Muscle of back (tissue), 11 donors: Measurements from ENCODE around the gene ZCCHC14. TPM values are rescaled to one million over a fixed set of nuclear protein-coding genes. Genes with fewer than 3 reads are reported as not detected.
"Not testable (repeated sequence)": the region's sequence is repeated elsewhere in the genome, so short reads cannot be mapped to it uniquely, and the experiment has no call there.

Experiments used
- DNase-seq, 3 donors: peaks; one replicate each; pipeline versions ENCODE4 v3.0.0 to v3.0.0-alpha.2; 2013
- polyA plus RNA-seq, 10 donors: library from polyadenylated mRNA; unstranded; fragments of 120-200 nt; gene quantifications; one replicate each; pipeline ENCODE4 v1.2.1, GENCODE V29; 2013; ENCODE audit not compliant: insufficient read length in 10 of 10

The ZCCHC14 gene
- polyA plus RNA-seq, 10 donors = 16.0 to 22.1 (median 18.1) TPM

- no peak for DNase-seq
These were observed 81.9 kb downstream of the ZCCHC14 start for GRCh38 chr16:87410968-87411367.

DNA sequence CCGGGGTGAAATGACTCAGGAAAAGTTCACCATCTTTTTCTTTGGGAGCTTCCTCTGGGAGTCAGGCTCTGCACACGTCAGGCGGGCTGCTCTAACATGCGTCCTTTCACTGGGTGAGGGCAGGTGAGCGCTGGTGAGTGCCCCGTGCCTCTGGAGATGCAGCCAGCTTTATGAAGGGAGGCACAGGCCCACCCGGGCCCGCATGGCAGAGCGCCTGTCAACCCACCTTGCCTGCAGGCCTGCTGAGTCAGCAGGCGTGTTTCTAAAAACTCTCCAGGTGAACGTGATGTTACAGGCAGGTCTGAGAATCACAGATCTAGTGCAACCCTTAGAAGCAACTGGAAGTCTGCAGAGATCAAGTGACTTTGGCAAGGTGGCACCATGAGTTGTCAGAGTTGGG lies 82.3 kb downstream of the ZCCHC14 start:
- DNase-seq = no peak

DNA sequence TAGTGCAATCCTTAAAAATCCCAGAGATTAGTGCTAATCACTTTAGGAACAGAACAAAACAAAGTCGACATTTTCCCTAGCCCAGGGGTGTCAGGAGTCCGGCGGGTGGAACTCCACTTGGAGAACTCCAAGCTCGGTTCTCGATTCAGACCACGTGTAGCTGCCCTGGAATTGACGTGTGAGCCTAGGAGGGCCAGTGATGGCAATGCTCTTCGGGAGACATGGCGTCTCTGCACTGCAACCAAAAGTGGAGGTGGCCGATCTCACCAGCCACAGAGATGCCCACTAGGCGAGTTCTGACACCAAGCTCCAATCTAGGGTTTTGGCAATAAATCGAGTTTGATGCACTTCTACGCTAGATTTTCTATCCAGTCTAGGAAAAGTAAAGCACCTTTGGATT lies 83.0 kb downstream of the ZCCHC14 start:
- no peak for DNase-seq

DNA sequence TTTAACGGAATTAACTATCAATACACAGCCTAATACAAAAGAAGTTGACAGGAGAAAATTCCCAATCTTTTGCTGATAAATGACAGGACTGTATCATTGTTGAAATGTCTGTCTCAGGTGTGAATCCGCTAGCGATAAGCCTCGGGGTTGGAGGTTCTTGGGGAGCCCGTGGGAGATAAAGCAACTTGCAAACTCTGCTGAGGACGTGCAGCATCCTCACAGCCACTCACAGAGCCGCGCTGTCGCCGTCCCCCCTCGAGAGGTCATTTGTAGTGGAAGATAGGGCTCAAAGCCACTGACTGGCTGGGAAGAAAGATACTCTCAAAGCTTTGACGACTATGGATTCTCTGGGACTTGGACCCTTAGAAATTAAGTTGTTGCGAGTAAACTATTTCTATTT lies 83.7 kb downstream of the ZCCHC14 start:
- no peak for DNase-seq

GRCh38 chr16:87407511-87408112 lies 85.2 kb downstream of the ZCCHC14 start:
- peak in 1 of 3 donors; percentile 39 for DNase-seq

- no peak for DNase-seq
These were observed 86.2 kb downstream of the ZCCHC14 start for GRCh38 chr16:87406495-87407088.

- no peak for DNase-seq
These were observed 87.8 kb downstream of the ZCCHC14 start for GRCh38 chr16:87404764-87405625.

DNA sequence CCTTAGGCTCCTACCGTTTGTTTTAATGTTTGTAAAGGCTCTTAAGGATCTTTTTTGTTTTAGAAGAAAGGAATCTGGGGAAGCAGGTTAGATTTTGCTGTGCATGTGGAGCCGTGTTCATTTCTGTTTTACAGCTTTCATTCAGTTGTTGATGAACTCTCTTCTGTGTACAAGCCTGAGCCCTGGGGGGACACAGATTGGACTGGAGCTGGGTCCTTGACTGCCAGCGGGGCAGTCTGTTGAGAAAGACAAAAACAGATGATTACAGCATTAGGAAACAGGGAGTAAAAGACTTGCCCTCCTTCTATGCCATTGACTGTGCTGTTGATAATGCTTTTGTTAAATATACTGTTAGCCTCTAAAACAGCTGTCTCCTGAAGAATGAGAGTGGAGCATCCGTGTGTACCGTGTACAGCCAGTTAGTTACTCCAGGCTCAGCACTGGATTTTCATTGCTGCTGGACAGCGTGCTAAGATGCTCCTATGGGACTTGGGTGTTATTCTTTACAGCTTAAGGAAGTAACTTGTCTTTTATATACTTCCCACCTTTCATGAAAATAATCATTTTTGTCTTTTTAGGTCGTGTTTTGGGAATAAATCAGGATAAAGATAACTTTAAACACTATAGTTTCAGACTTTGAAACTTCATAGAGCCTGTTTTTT lies 97.5 kb downstream of the ZCCHC14 start:
- DNase-seq = no peak

DNA sequence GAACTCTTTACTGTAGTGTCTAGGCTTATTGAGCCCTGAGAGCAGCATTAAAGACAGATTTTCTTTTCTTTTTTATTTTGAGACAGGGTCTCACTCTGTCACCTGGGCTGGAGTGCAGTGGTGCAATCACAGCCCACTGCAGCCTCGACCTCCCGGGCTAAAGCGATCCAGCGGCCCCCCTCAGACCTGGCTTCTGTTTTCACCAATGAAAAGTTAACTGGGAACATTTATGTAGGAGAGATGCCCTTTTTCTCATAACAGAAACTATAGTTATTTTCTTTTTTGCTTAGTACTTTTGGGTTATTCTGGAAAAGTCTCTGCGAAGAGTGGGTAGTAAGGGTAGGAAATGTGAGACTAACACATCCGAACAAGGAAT lies 99.2 kb downstream of the ZCCHC14 start:
- no peak for DNase-seq

DNA sequence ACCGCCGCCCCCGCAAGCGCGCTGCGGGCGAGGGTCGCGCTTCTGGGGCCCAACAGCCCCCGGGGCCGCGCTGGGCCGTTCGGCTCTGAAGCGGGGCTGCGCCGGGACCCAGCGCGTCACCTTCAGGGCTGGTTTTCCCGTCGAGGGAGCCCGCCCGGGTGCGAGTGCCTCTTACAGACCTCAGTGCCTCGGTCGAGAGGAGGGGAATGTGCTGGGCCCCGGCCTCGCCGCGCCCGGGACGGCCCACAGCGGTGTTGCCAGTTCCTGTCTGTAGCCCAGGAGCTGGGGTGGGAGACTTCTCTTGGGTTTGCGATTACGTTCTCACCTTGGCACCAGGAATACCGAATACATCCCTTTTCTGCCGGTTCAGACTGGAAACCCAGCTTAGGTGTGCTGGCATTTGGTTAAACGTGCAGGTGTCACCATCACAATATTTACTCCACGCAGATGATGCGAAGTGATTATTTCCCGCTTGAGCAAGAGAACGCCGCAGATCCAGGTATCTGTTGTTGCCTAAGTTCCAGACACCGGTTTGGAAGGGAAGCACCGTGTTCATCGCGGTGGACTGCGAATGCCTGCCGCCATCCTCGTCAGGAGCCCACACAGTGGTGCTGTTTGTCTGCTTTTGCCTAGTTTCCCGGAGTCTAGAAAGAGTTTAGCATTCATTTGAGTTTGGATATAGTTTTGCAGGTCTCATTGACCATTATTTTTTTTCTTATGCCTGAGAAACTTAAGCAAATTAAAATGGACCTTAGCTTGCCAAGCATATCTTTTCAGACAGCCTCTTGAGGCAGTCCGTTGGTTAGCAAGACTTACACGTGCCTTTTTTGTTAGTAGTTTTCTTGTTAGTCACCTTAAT lies 99.8 kb downstream of the ZCCHC14 start:
- DNase-seq = peak in 2 of 3 donors; percentile 40 to 71

DNA sequence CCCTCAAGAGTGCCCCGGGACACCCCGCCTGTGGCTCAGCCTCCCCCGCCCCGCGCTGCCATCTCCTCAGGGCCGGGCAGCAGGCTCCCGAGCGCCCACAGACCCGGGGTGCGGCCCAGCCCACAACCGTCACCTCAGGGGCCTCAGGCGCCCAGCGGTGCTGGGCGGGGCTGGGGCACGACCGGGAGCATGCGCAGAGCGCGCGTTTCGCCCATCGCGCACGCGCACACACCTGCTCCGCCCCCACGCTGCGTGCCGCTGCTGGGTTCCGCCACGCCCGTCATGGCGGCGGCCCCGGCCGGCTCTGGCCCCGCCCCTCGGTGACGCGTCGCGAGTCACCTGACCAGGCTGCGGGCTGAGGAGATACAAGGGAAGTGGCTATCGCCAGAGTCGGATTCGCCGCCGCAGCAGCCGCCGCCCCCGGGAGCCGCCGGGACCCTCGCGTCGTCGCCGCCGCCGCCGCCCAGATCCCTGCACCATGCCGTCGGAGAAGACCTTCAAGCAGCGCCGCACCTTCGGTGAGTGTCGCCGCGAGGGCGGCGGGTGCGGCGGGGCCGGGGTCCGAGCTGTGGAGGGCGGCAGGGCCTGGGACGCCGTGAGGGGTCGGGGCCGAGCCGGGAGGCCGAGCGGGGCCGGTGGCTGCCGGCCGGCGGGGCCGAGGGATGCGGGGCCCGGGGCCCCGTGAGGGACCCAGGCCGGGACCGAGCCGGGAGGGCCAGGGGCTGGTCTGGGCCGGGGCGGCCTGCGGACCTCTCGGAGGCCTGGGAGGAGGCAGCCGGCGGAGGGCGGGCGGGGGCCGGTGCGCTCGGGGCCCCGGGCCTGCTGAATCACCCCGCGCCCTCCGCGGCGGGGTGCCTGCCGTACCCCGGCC lies 100.6 kb downstream of the ZCCHC14 start, which contains the start of gene MAP1LC3B:
Gene MAP1LC3B, plus strand, starts transcription at position 387 of the 871 bp plus-strand sequence. Its CDS starts 92 bp downstream, at position 479.
- DNase-seq = peak; percentile 97 to 99 (median 98)

DNA sequence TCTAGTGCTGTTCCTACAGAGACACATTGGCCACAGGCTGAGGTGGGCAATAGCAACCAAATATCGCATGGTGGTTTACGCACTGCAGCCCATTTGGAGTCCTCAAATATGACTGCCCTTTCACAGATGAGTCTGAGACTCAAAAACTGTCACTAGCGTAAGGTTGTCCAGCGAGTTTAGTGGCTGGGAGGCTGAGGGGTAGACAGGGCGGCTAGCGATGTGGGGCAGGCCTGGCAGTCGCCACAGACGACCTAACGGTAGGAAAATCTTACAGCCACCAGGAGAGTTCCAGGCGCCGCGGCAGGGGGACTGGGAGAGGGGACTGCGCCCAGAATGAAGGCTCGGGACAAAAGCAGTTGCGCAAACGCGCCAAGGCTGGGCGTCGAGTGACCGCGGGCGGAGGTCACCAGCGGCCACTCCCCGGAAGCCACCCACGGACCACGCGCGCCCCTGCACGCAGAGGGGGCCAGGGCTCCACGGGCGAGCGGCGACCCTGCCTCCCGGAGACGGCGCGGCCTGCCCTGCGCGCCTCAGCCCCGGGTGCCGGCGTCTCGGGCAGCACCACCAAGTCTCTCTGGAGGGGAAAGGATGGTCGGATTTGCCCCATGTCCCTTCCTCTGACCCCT lies 101.4 kb downstream of the ZCCHC14 start:
- peak in 1 of 3 donors; percentile 51 for DNase-seq

- DNase-seq = no peak
These were observed 102.0 kb downstream of the ZCCHC14 start for GRCh38 chr16:87390641-87391323.

- not testable (repeated sequence) for DNase-seq
These were observed 102.9 kb downstream of the ZCCHC14 start for GRCh38 chr16:87389914-87390313.

DNA sequence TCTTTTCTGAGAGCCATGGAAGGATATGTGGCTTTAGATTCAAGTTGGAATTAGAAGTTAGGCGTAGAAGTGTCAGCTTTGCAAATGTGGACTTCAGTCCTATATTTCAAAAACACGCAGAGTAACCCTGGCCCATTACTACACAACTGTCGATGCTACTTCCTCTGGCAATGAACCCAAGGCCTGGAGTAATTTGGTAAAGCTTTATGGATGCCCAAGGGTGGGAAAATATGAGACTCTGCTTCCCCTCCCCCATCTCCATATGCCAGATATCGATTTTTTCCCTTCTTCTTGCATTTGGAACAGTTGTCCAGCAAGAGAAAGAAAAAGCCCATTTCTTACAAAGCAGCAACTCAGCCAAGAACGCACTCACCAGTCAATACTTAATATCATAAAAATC lies 103.6 kb downstream of the ZCCHC14 start:
- no peak for DNase-seq

DNA sequence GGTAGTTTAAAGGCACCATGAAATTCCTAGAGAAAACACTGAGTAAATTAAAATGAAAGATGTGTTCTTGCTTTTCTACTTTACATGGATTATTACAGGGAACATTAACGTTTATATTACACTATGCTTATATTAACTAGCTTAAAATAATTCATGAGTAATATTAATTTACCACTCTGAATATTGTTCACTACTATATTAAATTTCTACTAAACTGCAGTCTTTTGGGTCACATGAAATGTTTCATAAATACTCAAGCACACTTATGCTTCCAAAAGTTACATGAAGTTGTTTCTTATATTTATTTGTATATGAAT lies 104.0 kb downstream of the ZCCHC14 start:
- DNase-seq = no peak

DNA sequence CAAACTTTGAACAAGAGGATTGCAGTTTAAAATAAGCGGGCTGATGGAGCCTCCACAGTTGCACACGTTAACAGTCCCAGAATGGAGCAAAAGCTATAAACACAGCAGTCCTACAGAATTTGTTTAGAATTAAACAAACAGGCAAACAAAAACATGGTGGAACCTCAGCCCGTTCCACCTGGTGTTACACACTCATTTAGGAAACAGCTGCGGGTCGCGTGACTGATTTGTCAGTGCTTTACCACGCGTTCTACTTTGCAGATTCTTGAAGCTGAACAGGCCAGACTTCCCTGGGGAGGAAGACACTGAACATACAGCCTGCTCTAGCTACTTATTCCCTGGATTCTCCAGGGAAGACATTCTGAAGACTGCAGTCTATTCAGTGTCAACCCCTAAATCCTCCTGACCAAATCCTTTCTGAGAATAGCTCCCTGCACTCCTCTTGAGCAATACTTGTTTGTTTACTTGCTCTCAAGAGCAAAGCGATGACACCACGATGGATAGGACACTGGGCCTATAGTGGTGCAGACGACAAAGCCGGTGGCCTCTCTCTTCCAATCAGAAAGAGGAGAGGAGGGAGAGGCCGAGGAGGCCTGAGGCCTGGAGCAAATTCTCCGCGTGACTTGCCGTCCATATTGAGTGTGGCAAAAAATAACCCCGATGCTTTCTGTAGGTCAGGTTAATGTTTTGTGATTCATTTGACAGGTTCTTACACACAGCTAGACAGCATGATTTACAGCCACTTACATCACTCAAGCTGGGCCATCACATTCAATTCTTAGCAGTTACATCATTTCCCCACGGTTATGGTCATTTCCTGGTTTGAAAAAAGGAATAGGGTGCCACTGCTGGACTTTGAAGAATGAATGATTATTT lies 104.6 kb downstream of the ZCCHC14 start:
- peak; percentile 96 to 99 (median 98) for DNase-seq

DNA sequence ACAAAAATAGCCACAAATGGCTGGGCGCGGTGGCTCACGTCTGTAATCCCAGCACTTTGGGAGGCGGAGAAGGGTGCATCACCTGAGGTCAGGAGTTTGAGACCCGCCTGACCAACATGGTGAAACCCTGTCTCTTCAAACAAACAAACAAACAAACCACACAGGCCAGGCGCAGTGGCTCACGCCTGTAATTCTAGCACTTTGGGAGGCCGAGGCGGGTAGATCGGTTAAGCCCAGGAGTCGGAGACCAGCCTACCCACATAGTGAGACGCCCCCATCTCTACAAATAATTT lies 108.0 kb downstream of the ZCCHC14 start:
- DNase-seq = not testable (repeated sequence)
